IPS DF 6.9 (cell line): Measurements from ENCODE around the gene PRDM5.

Experiments used
- DNase-seq: peaks from one replicate; pipeline ENCODE4 v3.0.0-alpha.2; 2013; ENCODE audit warnings: low read depth, low spot score
- H3K27ac ChIP-seq: one replicate; pipeline ENCODE4 v1.5.1; 2013; ENCODE audit warnings: low read length, control low read depth
- H3K27me3 ChIP-seq: 2 replicates; pipeline ENCODE4 v1.6.1; 2013; ENCODE audit warnings: mild to moderate bottlenecking, low read length; ENCODE audit not compliant: control insufficient read depth, insufficient read depth
- H3K36me3 ChIP-seq: 2 replicates; pipeline ENCODE4 v1.6.1; 2013; ENCODE audit warnings: low read length; ENCODE audit not compliant: control insufficient read depth, insufficient read depth
- H3K4me1 ChIP-seq: 2 replicates; pipeline ENCODE4 v1.6.1; 2013; ENCODE audit warnings: low read length; ENCODE audit not compliant: control insufficient read depth, insufficient read depth
- H3K4me3 ChIP-seq: 2 replicates; pipeline ENCODE4 v1.5.1; 2013; ENCODE audit warnings: mild to moderate bottlenecking, low read length
- H3K9me3 ChIP-seq: 2 replicates; pipeline ENCODE4 v1.6.1; 2013; ENCODE audit warnings: low read length, inconsistent platforms; ENCODE audit not compliant: control insufficient read depth, insufficient read depth
- WGBS: extraction: QIAGEN DNeasy Blood & Tissue Kit; methylation state at CpG from one replicate; pipeline ENCODE4 v1.1.7; 2013; ENCODE audit warnings: mixed read lengths, missing lambda C conversion rate; ENCODE audit not compliant: insufficient read length, insufficient coverage; 5-methylcytosine and 5-hydroxymethylcytosine counted together

The PRDM5 gene

GRCh38 chr4:120824946-120825345 is 97.6 kb downstream of the PRDM5 start:
- Histone ChIP-seq H3K9me3 (no peaks in the 10 kb centered on the region; the same call in 1 of the 2 replicates), H3K27me3 (no peaks in the 10 kb centered on the region), H3K4me1 (no peaks in the 10 kb centered on the region), H3K4me3 (no peak overlapping the region), H3K27ac (no peak overlapping the region), H3K36me3 (no peaks in the 10 kb centered on the region)
- DNase-seq = no peak

GRCh38 chr4:120821977-120822376 is 100.5 kb downstream of the PRDM5 start:
- Histone ChIP-seq H3K4me3 (no peak overlapping the region), H3K4me1 (no peaks in the 10 kb centered on the region), H3K36me3 (no peaks in the 10 kb centered on the region), H3K9me3 (no peaks in the 10 kb centered on the region; the same call in 1 of the 2 replicates), H3K27ac (no peak overlapping the region), H3K27me3 (no peaks in the 10 kb centered on the region)
- no peak for DNase-seq
- no CpG with 5 or more reads among the region's 3 CpGs for WGBS

DNA sequence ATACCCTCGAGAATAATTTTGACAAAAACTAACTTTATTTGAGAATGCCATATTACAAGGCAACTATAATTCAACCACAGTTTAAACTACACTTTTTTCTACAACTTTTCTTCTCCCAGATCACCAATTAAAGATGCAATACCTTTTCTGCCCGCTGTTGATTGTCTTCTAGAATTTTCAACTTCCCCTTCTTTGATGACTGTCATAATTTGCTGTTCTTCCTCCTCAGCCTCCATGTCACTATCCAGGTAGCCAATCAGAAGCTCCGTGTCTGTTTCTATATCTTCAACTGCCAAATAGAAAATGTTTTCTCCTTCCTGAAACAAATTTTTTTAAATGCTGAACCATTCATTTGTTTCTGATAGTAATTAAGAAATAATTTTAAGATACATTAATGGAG is 101.5 kb downstream of the PRDM5 start:
- Histone ChIP-seq H3K4me3 (no peak overlapping the region), H3K36me3 (no peaks in the 10 kb centered on the region), H3K27ac (no peak overlapping the region), H3K4me1 (no peaks in the 10 kb centered on the region), H3K27me3 (no peaks in the 10 kb centered on the region), H3K9me3 (no peaks in the 10 kb centered on the region; the same call in 1 of the 2 replicates)
- no CpG with 5 or more reads among the region's 3 CpGs for WGBS
- DNase-seq = no peak

- Histone ChIP-seq H3K27ac (no peak overlapping the region), H3K27me3 (no peaks in the 10 kb centered on the region), H3K36me3 (no peaks in the 10 kb centered on the region), H3K9me3 (no peaks in the 10 kb centered on the region), H3K4me3 (no peak overlapping the region), H3K4me1 (no peaks in the 10 kb centered on the region)
- WGBS = no CpG with 5 or more reads among the region's 6 CpGs
- DNase-seq = no peak
Observed at GRCh38 chr4:120819805-120820437, 102.6 kb downstream of the PRDM5 start.

- H3K36me3 ChIP-seq = no peaks in the 10 kb centered on the region
- no peak for DNase-seq
- no peaks in the 10 kb centered on the region for H3K27me3 ChIP-seq
- no peak overlapping the region for H3K4me3 ChIP-seq
- no peaks in the 10 kb centered on the region for H3K4me1 ChIP-seq
- H3K27ac ChIP-seq = no peak overlapping the region
- H3K9me3 ChIP-seq = no peaks in the 10 kb centered on the region
- WGBS = no CpG with 5 or more reads among the region's 13 CpGs
Observed at GRCh38 chr4:120816296-120816965, 106.1 kb downstream of the PRDM5 start.

DNA sequence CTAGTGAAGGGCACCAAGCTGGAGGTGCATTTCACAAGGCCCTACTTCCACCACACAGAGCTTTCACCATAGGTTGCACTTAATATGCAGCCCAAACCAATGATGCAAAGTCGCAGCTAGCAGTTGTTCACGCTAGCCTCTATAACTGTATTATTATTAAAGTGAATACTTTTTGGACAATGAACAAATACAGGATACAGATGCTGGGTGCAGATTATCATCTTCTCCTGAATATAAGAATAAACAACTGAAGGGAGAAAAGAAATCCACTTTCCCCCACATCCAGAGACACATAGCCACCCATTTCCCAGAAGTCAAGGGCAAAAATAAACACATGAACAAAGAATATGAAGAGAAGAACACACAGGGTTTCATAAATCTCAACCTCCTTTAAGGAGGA is 107.2 kb downstream of the PRDM5 start:
- Histone ChIP-seq H3K4me3 (no peak overlapping the region), H3K36me3 (no peaks in the 10 kb centered on the region), H3K9me3 (no peaks in the 10 kb centered on the region), H3K27me3 (no peaks in the 10 kb centered on the region), H3K27ac (no peak overlapping the region), H3K4me1 (no peaks in the 10 kb centered on the region)
- no peak for DNase-seq
- no CpG with 5 or more reads among the region's 2 CpGs for WGBS

- H3K36me3 ChIP-seq = no peaks in the 10 kb centered on the region
- H3K4me1 ChIP-seq = no peaks in the 10 kb centered on the region
- H3K9me3 ChIP-seq = no peaks in the 10 kb centered on the region
- no CpG with 5 or more reads among the region's 2 CpGs for WGBS
- H3K4me3 ChIP-seq = no peak overlapping the region
- DNase-seq = no peak
- H3K27ac ChIP-seq = no peak overlapping the region
- no peaks in the 10 kb centered on the region for H3K27me3 ChIP-seq
Observed at GRCh38 chr4:120814886-120815285, 107.6 kb downstream of the PRDM5 start.

DNA sequence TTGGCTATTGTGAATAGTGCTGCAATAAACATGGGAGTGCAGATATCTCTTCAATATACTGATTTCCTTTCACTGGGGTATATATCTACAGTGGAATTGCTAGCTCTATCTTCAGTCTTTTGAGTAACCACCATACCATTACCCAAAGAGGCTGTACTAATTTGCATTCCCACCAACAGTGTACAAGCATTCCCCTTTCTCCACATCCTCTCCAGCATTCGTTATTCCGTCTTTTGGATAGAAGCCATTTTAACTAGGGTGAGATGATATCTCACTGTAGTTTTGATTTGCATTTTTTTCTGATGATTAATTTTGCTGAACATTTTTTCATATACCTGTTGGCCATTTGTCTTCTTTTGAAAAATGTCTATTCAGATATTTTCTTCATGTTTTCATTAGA is 110.3 kb downstream of the PRDM5 start:
- Histone ChIP-seq H3K4me1 (no peaks in the 10 kb centered on the region), H3K9me3 (no peaks in the 10 kb centered on the region), H3K27me3 (no peaks in the 10 kb centered on the region), H3K27ac (no peak overlapping the region), H3K36me3 (no peaks in the 10 kb centered on the region), H3K4me3 (no peak overlapping the region)
- DNase-seq = no peak
- WGBS = no CpG with 5 or more reads among the region's 2 CpGs

- H3K4me1 ChIP-seq = no peaks in the 10 kb centered on the region
- H3K27ac ChIP-seq = no peak overlapping the region
- no CpG with 5 or more reads among the region's 1 CpG for WGBS
- H3K36me3 ChIP-seq = no peaks in the 10 kb centered on the region
- no peaks in the 10 kb centered on the region for H3K27me3 ChIP-seq
- no peak overlapping the region for H3K4me3 ChIP-seq
- DNase-seq = no peak
- H3K9me3 ChIP-seq = no peaks in the 10 kb centered on the region
Observed at GRCh38 chr4:120809518-120809917, 113.0 kb downstream of the PRDM5 start.

GRCh38 chr4:120808475-120809141 is 113.9 kb downstream of the PRDM5 start:
- H3K4me1 ChIP-seq = no peaks in the 10 kb centered on the region
- H3K9me3 ChIP-seq = no peaks in the 10 kb centered on the region
- no peaks in the 10 kb centered on the region for H3K27me3 ChIP-seq
- no peak overlapping the region for H3K4me3 ChIP-seq
- no CpG with 5 or more reads among the region's 24 CpGs for WGBS
- no peaks in the 10 kb centered on the region for H3K36me3 ChIP-seq
- no peak for DNase-seq
- no peak overlapping the region for H3K27ac ChIP-seq
